ENCODE measurements around the gene ATRN. TPM values are rescaled to one million over a fixed set of nuclear protein-coding genes. Genes with fewer than 3 reads are reported as not detected.

Gene ATRN
- total and polyA plus RNA-seq, 2 of the 8 experiments (the other 6 are each of a cell fraction or from before 2014, with no cell fraction given): 12.0 to 17.4 TPM

DNA sequence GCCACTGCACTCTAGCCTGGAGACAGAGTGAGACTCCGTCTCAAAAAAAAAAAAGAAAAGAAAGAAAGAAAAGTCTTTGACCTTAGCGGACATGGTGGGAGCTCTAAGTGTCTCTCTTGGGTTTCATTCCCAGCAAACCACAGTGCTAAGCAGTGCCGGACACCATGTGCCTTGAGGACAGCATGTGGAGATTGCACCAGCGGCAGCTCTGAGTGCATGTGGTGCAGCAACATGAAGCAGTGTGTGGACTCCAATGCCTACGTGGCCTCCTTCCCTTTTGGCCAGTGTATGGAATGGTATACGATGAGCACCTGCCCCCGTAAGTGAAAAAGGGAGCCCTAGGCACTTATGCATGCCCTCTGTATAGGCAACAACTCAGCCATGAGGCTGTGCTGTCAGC is 112.9 kb downstream of the ATRN start:
- H3K4me2 ChIP-seq (ENCODE audit: insufficient read depth in 1 of 2, low read depth in 2 of 2, low read length in 2 of 2): no peak overlapping the region
- H2BK5ac ChIP-seq (ENCODE audit: low read depth, low read length): no peak overlapping the region
- H3K23ac ChIP-seq (ENCODE audit: insufficient read length): no peak overlapping the region
- H2BK12ac ChIP-seq (ENCODE audit: low read depth, low read length): no peak overlapping the region
- H3K27ac ChIP-seq (ENCODE audit: low read depth, low read length): no peak overlapping the region
- no peak overlapping the region for H3K18ac ChIP-seq (ENCODE audit: extremely low read depth, low read length)
- no peak overlapping the region for H3K14ac ChIP-seq (ENCODE audit: insufficient read length)
- no peak overlapping the region for H2BK20ac ChIP-seq (ENCODE audit: low read length)
- H3K36me3 ChIP-seq (ENCODE audit: control insufficient read depth in 2 of 4, insufficient read depth in 4 of 4, low read length in 3 of 4): peaks cover 0 to 8% (median 2%) of the 10 kb centered on the region in 4 experiments; a peak in 4 of 8 replicates
- H3K4me3 ChIP-seq (ENCODE audit: extremely low read depth in 1 of 4, insufficient read depth in 2 of 4, low read depth in 3 of 4, low read length in 4 of 4): no peak overlapping the region
- no peak overlapping the region for H2BK120ac ChIP-seq (replicated peaks; ENCODE audit: low read depth, low read length)
- H3K27me3 ChIP-seq (replicated peaks in 1 of 4; ENCODE audit: control insufficient read depth in 3 of 4, extremely low read depth in 1 of 4, insufficient read depth in 3 of 4, low read length in 3 of 4): no peaks in the 10 kb centered on the region
- no peak for FAIRE-seq
- no peaks in the 10 kb centered on the region for H3K79me2 ChIP-seq (ENCODE audit: control insufficient read depth in 1 of 2, insufficient read depth in 2 of 2, low read length in 2 of 2)
- no peak overlapping the region for H3K56ac ChIP-seq (replicated peaks; ENCODE audit: insufficient read length, low read depth, low read length)
- no peak overlapping the region for H4K91ac ChIP-seq (replicated peaks; ENCODE audit: insufficient read length, low read length)
- H3K9me3 ChIP-seq (ENCODE audit: insufficient read depth in 2 of 2, low read depth in 1 of 2, low read length in 1 of 2): 0 out of 4 replicates have a peak, but pooled peaks cover 2 to 3% of the 10 kb centered on the region in 2 experiments
- CTCF ChIA-PET (ENCODE audit: partially characterized antibody): interaction anchor here (0.7 to 1.2 kb wide), 2 partner anchors 19 to 526 kb away, joined by 3 read pairs; no protein-coding TSS in a partner anchor
- no peak overlapping the region for H4K8ac ChIP-seq (ENCODE audit: extremely low read depth, insufficient read depth, low read length)
- no peak overlapping the region for H3K9ac ChIP-seq (replicated peaks in 1 of 4; ENCODE audit: extremely low read depth in 1 of 4, low read depth in 3 of 4, low read length in 3 of 4)
- H3K23me2 ChIP-seq (ENCODE audit: low read depth, low read length): no peaks in the 10 kb centered on the region
- no peak overlapping the region for H2AFZ ChIP-seq (ENCODE audit: low read length)
- 73% methylated on average over 6 of the region's 7 CpGs; no CpG with 5 or more reads in 1 of the 2 experiments for WGBS, 2 experiments (ENCODE audit: extremely low coverage in 1 of 2, insufficient coverage in 1 of 2, insufficient read length in 1 of 2, insufficient replicate concordance in 2 of 2, low coverage in 1 of 2, low lambda C conversion rate in 2 of 2, missing lambda C conversion rate in 1 of 2)
- no peak for DNase-seq (ENCODE audit: low read depth in 1 of 2, low spot score in 2 of 2)
- no peaks in the 10 kb centered on the region for H4K20me1 ChIP-seq (replicated peaks in 1 of 2; ENCODE audit: control insufficient read depth in 1 of 2, insufficient read depth in 2 of 2, low read length in 2 of 2)
- H4K5ac ChIP-seq (ENCODE audit: insufficient read length, low read depth, low read length): no peak overlapping the region
- no peak overlapping the region for H3K4ac ChIP-seq (replicated peaks; ENCODE audit: insufficient read length, low read depth, low read length)
- POLR2A ChIA-PET (ENCODE audit: partially characterized antibody): no interaction called here
- H2BK15ac ChIP-seq (ENCODE audit: low read length): no peak overlapping the region
- H2AK5ac ChIP-seq (ENCODE audit: low read depth, low read length): no peak overlapping the region
- H3K79me1 ChIP-seq (ENCODE audit: low read depth, low read length): no peaks in the 10 kb centered on the region
- no peaks in the 10 kb centered on the region for H3K4me1 ChIP-seq (replicated peaks in 1 of 4; ENCODE audit: control insufficient read depth in 3 of 4, insufficient read depth in 4 of 4, low read length in 3 of 4)
- no peak for TF ChIP-seq TAF1 (IDR thresholded peaks at IDR 0.05; ENCODE audit: low read depth, low read length)
- TF ChIP-seq CBX8 (IDR thresholded peaks at IDR 0.05; ENCODE audit: borderline replicate concordance, low read depth, low read length): no peak
- TF ChIP-seq JUND (IDR thresholded peaks at IDR 0.05; ENCODE audit: low read length): no peak
- no peak for TF ChIP-seq CHD1 (IDR thresholded peaks at IDR 0.05; ENCODE audit: low read depth, low read length)
- no peak for TF ChIP-seq CBX5 (IDR thresholded peaks at IDR 0.05; ENCODE audit: low read depth, low read length)
- TF ChIP-seq RNF2 (IDR thresholded peaks at IDR 0.05; ENCODE audit: borderline replicate concordance, low read depth, low read length, missing control alignments, poor library complexity, severe bottlenecking): no peak
- TF ChIP-seq POLR2AphosphoS5 (IDR thresholded peaks at IDR 0.05; ENCODE audit: low read depth, low read length): no peak
- TF ChIP-seq ASH2L (IDR thresholded peaks at IDR 0.05; ENCODE audit: low read length): no peak
- TF ChIP-seq, protein P1, sequence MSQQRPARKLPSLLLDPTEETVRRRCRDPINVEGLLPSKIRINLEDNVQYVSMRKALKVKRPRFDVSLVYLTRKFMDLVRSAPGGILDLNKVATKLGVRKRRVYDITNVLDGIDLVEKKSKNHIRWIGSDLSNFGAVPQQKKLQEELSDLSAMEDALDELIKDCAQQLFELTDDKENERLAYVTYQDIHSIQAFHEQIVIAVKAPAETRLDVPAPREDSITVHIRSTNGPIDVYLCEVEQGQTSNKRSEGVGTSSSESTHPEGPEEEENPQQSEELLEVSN (IDR thresholded peaks at IDR 0.05): no peak
- TF ChIP-seq TEAD4 (IDR thresholded peaks at IDR 0.05; ENCODE audit: low read depth, low read length): no peak
- TF ChIP-seq SUZ12 (IDR thresholded peaks at IDR 0.05; ENCODE audit: low read length): no peak
- TF ChIP-seq JUN (IDR thresholded peaks at IDR 0.05; ENCODE audit: low read depth, low read length): no peak
- no peak for TF ChIP-seq TCF12 (IDR thresholded peaks at IDR 0.05; ENCODE audit: low read depth, low read length)
- no peak for TF ChIP-seq SP1 (IDR thresholded peaks at IDR 0.05; ENCODE audit: low read depth, low read length)
- TF ChIP-seq TAF7 (optimal IDR thresholded peaks at IDR 0.05; ENCODE audit: borderline replicate concordance, low read depth, low read length): no peak

Measured in H1 (cell line).